Mesenteric fat pad (tissue), 1 donor: ENCODE data around the gene AICDA. TPM values are rescaled to one million over a fixed set of nuclear protein-coding genes. Genes with fewer than 3 reads are reported as not detected.
"Not testable (repeated sequence)": the region's sequence is repeated elsewhere in the genome, so short reads cannot be mapped to it uniquely, and the experiment has no call there.

ENCODE experiments used
- DNase-seq: peaks from one replicate; pipeline ENCODE4 v3.0.0-alpha.2; 2020; ENCODE audit warnings: low spot score
- total RNA-seq: library from RNA; stranded (reverse); fragmentation: NEBNext Ultra II Directional; extraction: Animal tissue kit (Norgen Biotek cat#: 25700); gene quantifications from one replicate; pipeline ENCODE4 v1.2.1, GENCODE V29; 2021
- donor health status: DM: yes; HTN: yes; CAD: no.

The AICDA gene
- total RNA-seq, 1 donor from 2014 or later: not detected

GRCh38 chr12:8613881-8614280 lies 1.2 kb upstream of the AICDA start:
- not testable (repeated sequence) for DNase-seq

GRCh38 chr12:8609061-8609570 lies 3.5 kb downstream of the AICDA start:
- no peak for DNase-seq

- DNase-seq: no peak
Observed at GRCh38 chr12:8606890-8607289, 5.8 kb downstream of the AICDA start.

GRCh38 chr12:8605057-8605456 lies 7.6 kb downstream of the AICDA start:
- DNase-seq: no peak

- DNase-seq: no peak
Observed at GRCh38 chr12:8603856-8604255, 8.8 kb downstream of the AICDA start.

GRCh38 chr12:8603286-8603685 lies 9.4 kb downstream of the AICDA start:
- no peak for DNase-seq

- DNase-seq: no peak
Observed at GRCh38 chr12:8596561-8596960, 16.1 kb downstream of the AICDA start.

- no peak for DNase-seq
Observed at GRCh38 chr12:8594072-8594471, 18.6 kb downstream of the AICDA start.

- no peak for DNase-seq
Observed at GRCh38 chr12:8593246-8593645, 19.4 kb downstream of the AICDA start.

GRCh38 chr12:8590842-8591545 lies 21.7 kb downstream of the AICDA start:
- DNase-seq: no peak

- no peak for DNase-seq
Observed at GRCh38 chr12:8589679-8590078, 23.0 kb downstream of the AICDA start.

- not testable (repeated sequence) for DNase-seq
Observed at GRCh38 chr12:8584478-8584877, 28.2 kb downstream of the AICDA start.

GRCh38 chr12:8584004-8584403 lies 28.7 kb downstream of the AICDA start:
- DNase-seq: no peak

- no peak for DNase-seq
Observed at GRCh38 chr12:8581098-8581784, 31.4 kb downstream of the AICDA start.

- no peak for DNase-seq
Observed at GRCh38 chr12:8577879-8578278, 34.8 kb downstream of the AICDA start.

- DNase-seq: no peak
Observed at GRCh38 chr12:8572507-8572906, 40.2 kb downstream of the AICDA start.

- DNase-seq: no peak
Observed at GRCh38 chr12:8566525-8566924, 46.1 kb downstream of the AICDA start.

- DNase-seq: not testable (repeated sequence)
Observed at GRCh38 chr12:8566052-8566451, 46.6 kb downstream of the AICDA start.

GRCh38 chr12:8564656-8565055 lies 48.0 kb downstream of the AICDA start:
- no peak for DNase-seq

- DNase-seq: no peak
Observed at GRCh38 chr12:8563356-8563755, 49.3 kb downstream of the AICDA start.

- DNase-seq: no peak
Observed at GRCh38 chr12:8562310-8562709, 50.3 kb downstream of the AICDA start.

GRCh38 chr12:8561011-8561410 lies 51.6 kb downstream of the AICDA start:
- DNase-seq: no peak

- no peak for DNase-seq
Observed at GRCh38 chr12:8559676-8560075, 53.0 kb downstream of the AICDA start.
